HG03139 (cell line): ENCODE measurements around the gene PIWIL1.

Experiments
- ATAC-seq: cut with Tn5 transposase; IDR thresholded peaks from one replicate; pipeline ENCODE4 v1.9.1; 2021; ENCODE audit not compliant: unreplicated experiment

The PIWIL1 gene

GRCh38 chr12:130372936-130373335 lies 35.2 kb downstream of the PIWIL1 start:
- no peak for ATAC-seq

GRCh38 chr12:130374083-130374482 lies 36.4 kb downstream of the PIWIL1 start:
- no peak for ATAC-seq

GRCh38 chr12:130375296-130376287 lies 37.9 kb downstream of the PIWIL1 start:
- ATAC-seq = no peak

- ATAC-seq = no peak
These were observed 45.1 kb downstream of the PIWIL1 start for GRCh38 chr12:130382818-130383217.

GRCh38 chr12:130384234-130384633 lies 46.5 kb downstream of the PIWIL1 start:
- ATAC-seq = no peak

GRCh38 chr12:130385193-130385592 lies 47.5 kb downstream of the PIWIL1 start:
- ATAC-seq = no peak

- no peak for ATAC-seq
These were observed 53.5 kb downstream of the PIWIL1 start for GRCh38 chr12:130391186-130391585.

- no peak for ATAC-seq
These were observed 57.2 kb downstream of the PIWIL1 start for GRCh38 chr12:130394906-130395305.

- no peak for ATAC-seq
These were observed 59.0 kb downstream of the PIWIL1 start for GRCh38 chr12:130396667-130397066.

- ATAC-seq = no peak
These were observed 60.6 kb downstream of the PIWIL1 start for GRCh38 chr12:130398100-130398848.

GRCh38 chr12:130401703-130402102 lies 64.0 kb downstream of the PIWIL1 start:
- no peak for ATAC-seq

- ATAC-seq = no peak
These were observed 67.6 kb downstream of the PIWIL1 start for GRCh38 chr12:130405332-130405731.

GRCh38 chr12:130412384-130412783 lies 74.7 kb downstream of the PIWIL1 start:
- ATAC-seq = no peak

GRCh38 chr12:130413909-130414308 lies 76.2 kb downstream of the PIWIL1 start:
- no peak for ATAC-seq

- ATAC-seq = no peak
These were observed 76.7 kb downstream of the PIWIL1 start for GRCh38 chr12:130414381-130414780.

- no peak for ATAC-seq
These were observed 80.6 kb downstream of the PIWIL1 start for GRCh38 chr12:130418251-130418650.

- no peak for ATAC-seq
These were observed 81.4 kb downstream of the PIWIL1 start for GRCh38 chr12:130419116-130419515.

GRCh38 chr12:130420071-130420470 lies 82.4 kb downstream of the PIWIL1 start:
- ATAC-seq = no peak

GRCh38 chr12:130421896-130422295 lies 84.2 kb downstream of the PIWIL1 start:
- no peak for ATAC-seq
